CD4-positive, alpha-beta T cell treated with Interleukin-21 for 1 hour (primary cell): Measurements from ENCODE around the gene OXT.
A peak's percentile ranks its signal among the peaks of the same experiment; 100 is the strongest.

Experiments used
- DNase-seq: peaks from one replicate; pipeline ENCODE4 v3.0.0-alpha.2; 2020

OXT gene

DNA sequence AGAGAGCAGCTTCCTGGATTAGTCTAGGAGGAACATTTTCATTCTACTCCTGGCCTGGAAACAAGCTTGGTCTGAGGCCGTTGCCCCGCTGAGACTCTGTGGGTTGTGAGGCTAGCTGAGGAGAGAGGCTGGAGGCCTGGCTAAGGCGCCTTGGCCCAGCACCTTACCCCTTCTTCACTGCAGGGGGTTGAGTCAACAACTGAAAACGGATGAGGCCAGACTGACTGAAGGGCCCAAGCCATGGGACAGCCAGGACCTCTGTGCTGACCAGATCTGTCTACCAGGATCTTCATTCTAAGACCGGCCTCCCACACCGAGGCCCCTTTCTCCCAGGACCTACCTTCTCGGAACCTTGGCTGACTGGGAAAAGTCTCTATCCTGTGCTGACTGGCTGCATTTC is 16.6 kb downstream of the OXT start:
- no peak for DNase-seq

DNA sequence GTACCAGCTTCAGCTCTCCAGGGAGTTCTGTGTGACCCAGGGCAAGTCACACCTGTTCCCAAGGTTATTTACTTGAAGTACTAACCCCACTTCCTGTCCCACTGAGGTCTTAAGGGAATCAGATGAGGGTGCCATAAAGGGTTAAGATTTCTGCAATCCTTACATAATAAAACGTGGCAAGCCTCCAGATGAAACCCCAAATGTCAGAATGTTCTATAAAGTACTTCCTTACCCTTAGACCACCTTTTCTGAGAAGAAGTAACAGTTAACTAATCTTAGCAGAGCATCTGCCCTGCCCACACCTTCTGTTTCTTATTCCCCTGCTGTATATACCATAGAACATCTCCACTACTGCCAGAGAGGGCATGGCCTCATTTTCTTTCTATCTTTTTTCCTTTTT is 19.1 kb downstream of the OXT start:
- DNase-seq: no peak

- peak; percentile 24 for DNase-seq
Observed at GRCh38 chr20:3092611-3093379, 21.4 kb downstream of the OXT start.

GRCh38 chr20:3093861-3094361 is 22.5 kb downstream of the OXT start:
- peak; percentile 26 for DNase-seq

DNA sequence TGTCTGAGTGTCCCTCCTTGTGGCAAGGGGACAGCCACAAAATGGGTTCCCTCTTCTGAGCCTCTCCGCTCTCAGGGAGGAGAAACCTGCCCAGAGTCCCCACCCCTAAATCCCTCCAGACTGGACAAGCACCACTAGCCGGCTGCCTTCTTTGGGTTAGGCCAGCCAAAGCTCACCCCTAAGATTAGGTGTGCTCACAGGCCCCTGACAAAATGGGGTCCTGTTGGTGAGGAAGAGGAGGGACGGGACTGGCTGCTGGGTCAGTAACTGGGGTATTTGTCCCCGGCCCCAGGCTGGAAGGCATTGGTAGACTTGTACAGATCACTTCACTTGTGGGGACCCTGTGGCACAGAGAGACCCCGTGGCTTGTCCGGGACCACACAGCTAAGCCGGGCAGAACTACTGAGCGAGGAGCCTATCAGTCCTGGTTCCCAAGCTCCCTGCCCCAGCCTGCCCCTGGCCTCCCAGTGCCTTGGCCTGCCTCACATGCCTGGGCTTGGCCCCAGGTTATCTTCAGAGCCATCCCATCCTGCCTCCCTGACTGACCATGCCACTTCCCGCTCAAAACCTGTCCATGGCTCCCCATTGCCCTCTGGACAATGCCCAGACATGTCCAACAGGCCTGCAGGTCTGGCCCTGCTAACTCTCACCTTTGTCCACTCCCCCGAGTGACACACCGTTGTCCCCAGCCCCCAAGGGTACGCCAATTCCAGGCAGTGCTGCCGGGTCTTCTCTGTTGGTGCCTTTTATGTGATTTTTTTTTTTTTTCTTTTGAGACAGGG is 23.6 kb downstream of the OXT start:
- no peak for DNase-seq

DNA sequence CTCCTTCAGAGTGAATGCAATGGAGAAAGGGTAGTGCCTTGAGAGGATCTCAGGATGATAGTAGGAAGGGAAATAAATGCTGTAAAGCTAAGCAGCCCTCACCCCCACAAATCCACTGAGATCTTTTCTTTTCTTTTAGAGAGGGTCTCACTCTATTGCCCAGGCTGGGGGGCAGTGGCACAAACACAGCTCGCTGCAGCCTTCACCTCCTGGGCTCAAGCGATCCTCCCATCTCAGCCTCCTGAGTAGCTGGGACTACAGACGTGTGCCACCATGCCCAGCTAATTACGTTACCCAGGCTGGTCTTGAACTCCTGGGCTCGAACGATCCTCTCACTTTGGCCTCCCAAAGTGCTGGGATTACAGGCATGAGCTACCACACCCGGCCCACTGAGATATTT is 29.1 kb downstream of the OXT start:
- DNase-seq: no peak

GRCh38 chr20:3101251-3101650 is 29.8 kb downstream of the OXT start:
- DNase-seq: no peak

DNA sequence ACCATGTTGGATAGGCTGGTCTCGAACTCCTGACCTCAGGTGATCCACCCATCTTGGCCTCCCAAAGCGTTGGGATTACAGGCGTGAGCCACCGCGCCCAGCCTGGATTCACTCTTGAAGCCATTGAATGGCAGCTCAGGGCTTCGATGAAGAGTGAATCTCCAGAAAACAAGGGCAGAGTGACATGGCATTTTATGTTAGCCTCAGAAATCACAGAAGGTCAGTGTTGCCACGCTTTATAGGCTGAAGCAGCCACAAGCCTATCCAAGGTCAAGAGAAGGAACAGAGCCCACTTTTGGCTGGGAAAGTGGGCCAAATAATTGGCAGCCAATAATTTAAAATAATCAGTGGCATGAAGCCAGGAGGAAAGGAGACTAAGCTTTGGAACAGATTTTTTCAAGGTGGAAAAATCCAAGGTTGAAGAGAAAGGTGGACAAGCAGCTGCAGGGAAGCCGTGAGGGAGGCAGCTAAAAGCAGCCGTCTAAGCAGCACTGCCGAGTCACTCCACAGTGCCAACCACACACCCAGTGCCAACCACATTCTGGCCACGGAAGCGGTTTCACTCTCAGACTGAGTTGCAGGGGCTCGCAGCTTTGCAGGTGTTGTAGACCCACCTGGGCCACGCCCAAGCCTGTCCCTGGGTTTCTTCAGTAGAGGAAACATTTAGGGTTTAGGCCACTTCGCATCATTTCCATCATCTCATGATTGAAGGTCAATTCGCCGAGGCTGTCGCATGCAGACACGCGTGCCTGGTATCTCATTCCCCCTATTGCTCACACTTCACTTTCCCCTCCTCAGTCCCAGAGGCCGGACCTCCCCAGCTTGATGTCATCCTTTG is 30.5 kb downstream of the OXT start:
- DNase-seq: peak; percentile 53

DNA sequence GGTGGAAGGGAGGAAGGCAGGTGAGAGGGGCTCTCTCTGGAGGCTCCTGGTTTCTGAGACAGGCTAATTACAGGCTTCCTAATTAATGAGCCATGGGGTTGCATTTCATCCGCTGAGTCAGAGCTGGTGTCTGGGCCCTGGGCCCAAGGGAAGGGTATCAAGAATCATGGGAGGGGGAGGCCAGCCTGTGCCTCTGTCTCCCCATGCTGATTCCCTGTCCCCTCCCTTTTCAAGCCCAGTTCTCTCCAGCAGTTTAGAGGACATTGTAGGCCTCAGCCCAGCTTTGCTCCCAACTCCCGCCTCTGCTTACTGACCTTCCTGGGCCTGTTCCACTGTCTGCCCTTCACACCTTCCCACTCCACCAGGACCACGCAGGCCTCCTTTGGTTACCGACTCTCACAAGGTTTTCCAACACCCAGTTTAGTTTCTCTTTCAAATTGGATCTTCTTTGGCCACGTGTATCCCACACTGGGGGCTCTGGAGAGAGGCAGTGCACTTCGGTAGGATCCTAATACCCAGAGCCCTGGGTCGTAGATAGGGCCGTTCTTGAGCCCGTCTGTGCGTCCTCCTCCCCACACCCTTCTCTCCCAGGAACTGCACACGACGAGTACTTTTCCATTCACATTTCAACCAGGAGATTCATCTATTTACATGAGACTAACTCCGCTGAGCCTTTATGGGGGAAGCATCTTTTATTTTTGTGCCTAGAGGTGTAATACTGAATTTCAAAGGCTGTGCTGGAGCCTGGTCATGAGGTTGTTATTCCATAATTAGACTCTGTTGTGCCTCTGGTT is 31.4 kb downstream of the OXT start:
- DNase-seq: no peak

DNA sequence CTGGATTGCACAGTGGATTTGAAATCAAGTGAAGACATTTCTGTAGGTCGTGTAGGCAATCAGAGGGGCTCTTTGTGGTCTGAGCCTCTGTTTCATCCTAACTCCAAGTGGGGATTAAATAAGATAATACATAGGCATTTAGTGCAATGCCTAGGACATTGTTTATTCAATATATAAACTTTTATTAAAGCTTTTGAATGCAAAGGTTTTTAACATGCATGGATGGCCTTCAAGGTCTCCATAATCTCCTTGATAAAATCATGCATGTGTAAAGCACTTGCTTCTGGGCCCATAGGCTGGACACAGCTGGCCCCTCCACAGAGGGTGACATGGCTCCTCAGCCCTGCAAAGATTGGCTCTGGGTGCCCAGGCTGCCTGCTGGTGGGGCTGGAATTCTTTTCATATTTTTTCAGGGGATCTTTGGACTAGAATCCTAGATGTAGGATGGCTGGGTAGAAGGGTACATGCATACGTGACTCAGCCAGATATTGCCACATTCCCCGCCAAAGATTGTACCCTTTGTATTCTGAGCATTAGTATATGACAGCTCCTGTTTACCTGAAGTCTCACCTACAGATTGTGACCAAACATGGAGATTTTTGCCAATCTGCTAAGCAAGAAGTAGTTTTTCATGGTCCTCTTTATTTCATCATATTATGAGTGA is 32.1 kb downstream of the OXT start:
- DNase-seq: no peak

DNA sequence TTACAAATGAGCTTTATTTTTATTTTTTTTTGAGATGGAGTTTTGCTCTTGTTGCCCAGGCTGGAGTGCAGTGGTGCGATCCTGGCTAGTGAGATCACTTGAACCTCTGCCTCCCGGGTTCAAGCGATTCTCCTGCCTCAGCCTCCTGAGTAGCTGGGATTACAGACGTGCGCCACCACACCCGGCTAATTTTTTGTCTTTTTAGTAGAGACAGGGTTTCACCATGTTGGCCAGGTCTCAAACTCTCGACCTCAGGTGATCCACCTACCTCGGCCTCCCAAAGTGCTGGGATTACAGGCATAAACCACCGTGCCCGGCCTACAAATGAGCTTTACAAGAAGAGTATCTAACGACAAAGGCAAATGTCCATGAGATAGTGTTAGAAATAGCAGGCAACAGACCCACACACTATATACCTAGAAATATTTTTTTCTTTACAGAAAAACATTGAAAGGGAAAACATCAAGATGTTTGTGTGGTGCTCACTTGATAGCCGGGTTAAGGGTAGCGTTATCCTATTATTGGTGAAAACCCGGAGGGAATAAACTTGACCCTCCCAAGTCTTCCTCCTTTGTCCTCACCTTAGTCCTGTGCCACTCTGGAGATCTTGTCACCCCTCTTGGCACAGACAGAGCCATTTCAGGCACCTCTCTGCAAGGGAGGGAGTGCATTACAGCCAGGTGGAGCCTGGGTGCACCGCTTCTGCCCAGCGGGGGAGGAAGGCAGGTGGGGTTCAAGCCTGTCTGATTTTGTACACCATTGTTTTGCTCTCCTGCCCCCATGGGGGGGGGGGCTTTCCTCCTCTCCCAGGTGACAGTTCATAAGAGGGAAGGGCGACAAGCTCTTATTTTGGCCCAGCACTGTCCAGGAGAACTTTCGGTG is 34.1 kb downstream of the OXT start:
- no peak for DNase-seq

GRCh38 chr20:3106185-3106584 is 34.8 kb downstream of the OXT start:
- no peak for DNase-seq

GRCh38 chr20:3106658-3107463 is 35.4 kb downstream of the OXT start:
- DNase-seq: no peak

DNA sequence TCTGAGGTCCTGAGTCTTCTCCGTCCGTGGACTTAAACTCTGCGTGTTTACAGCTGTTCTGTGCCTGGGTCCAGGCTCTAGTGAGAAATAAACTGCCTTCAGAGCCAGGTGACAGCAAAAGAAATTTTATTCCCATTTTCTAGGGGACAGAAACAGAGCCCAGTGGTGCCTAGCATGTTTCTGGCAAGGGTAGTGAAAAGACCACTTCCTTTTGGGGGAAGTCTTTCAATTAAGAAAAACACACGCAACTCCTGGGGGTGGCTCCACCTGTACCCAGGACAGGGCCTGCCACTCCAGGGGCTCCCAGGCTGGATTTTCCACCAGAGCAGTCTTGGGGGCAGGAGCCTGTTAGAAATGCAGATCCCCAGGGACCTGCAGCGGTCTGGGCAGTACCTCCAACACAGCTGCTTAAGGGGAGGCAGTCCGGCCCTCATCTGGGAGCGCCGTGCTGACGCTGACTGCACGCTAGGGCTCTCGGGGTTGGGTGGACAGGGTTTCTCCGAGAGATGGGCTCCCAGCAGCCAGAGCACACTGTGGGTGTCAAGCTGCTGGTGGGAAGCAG is 36.1 kb downstream of the OXT start:
- DNase-seq: no peak

DNA sequence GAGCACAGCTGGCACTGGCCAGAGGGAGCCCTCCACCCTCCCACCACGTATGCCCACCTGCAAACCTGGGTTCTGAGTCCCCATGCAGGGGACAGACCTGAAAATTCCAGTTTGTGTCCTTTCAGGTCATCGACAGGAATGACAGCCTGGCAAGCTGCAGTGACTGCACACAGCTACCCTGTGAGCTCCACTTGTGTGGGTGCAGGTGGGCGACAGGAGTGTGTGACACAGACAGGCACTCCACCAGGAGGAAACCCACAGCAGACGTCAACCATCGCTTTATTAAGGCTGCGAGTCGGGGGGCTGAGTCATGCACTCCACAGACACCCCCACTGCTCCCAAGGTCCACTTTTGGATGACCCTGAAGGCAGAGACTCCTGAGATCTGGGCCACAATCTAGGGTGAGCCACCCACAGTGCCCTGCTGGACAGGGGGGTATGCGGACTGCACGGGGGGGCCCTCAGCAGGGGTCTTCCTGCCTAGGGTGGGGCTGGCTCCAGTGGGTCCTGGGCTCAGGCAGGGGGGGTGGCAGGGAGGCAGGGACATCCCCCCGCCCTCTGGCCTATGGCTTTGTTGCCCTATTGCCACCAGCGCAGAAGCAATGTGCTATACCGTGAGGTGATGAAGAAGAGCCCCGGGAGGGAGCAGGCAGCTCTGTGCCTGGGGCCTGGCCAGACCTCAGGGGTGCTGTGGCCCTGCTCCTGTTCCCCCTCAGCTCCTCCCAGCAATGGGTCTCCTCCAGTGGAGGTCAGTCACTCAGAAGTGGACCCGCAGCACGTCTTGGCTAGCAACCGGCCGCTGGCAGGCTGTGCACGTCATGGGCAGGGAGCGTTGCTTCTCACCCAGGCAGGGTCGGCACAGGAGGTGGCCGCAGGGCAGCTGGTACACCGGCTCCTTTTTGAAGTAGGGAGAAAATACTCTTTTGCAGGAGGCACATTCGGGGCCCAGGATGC is 38.2 kb downstream of the OXT start:
- DNase-seq: no peak

DNA sequence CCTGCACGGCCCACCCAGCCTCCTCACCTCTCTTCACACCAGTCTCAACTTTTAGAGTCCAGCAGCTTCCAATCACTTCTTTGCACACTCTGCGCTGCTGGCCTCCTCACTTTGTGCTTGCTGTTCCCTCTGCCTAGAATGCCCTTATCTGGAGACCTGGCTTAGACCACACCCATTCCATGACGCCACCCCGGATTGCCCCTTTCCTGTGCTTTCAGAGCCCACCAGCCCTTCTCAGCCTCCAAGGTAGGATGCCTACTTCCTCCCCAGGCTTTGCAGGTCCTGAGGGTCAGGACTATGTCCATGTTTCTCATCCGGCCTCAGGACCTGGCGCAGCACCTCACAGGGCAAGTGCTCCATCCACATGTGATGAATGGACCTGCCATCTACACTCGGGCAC is 40.1 kb downstream of the OXT start:
- DNase-seq: no peak

- DNase-seq: no peak
Observed at GRCh38 chr20:3111995-3112394, 40.6 kb downstream of the OXT start.
